NCI-H748 (cell line): ENCODE measurements around the gene SNX7.

ENCODE experiments used
- DNase-seq: peaks from one replicate; lab custom pipeline; 2025; ENCODE audit not compliant: unreplicated experiment; lab: John Stamatoyannopoulos, UW

Gene SNX7, protein sequence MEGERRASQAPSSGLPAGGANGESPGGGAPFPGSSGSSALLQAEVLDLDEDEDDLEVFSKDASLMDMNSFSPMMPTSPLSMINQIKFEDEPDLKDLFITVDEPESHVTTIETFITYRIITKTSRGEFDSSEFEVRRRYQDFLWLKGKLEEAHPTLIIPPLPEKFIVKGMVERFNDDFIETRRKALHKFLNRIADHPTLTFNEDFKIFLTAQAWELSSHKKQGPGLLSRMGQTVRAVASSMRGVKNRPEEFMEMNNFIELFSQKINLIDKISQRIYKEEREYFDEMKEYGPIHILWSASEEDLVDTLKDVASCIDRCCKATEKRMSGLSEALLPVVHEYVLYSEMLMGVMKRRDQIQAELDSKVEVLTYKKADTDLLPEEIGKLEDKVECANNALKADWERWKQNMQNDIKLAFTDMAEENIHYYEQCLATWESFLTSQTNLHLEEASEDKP

GRCh38 chr1:98661544-98662355 is at the start of gene SNX7:
SNX7 (plus strand) TSS chr1:98661721; CDS start chr1:98661732, 11 bp downstream.
- peak; percentile 78 for DNase-seq

GRCh38 chr1:98637316-98637715 is 24.2 kb upstream of the SNX7 start:
- no peak for DNase-seq

- DNase-seq = no peak
These were observed 23.3 kb upstream of the SNX7 start for GRCh38 chr1:98638185-98638584.

GRCh38 chr1:98644510-98644909 is 17.0 kb upstream of the SNX7 start:
- no peak for DNase-seq

DNA sequence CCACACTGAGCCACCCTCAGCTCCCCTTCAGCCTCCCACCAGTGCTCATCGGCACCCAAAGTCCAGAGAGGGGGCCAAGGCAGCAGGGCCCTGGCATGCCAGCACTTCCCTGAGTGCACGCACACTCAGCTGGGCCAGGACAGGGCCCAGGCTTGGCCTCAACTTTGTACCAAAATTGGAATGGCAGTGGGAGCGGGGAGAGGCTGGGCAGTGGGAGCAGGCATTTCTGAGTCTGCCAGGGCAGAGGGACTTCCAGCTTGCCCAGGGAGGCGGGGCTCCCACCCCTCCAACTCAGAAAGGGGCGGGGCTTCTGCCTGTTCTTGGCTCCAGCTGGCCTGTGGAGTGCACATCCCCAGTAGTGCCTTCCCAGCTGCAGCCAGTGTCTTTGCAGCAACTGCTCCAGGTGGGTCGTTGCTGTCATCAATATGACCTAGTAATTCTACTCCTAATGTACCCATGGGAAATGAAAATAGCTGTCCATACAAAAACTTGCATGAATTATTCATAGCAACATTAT is 10.3 kb upstream of the SNX7 start:
- DNase-seq = no peak

DNA sequence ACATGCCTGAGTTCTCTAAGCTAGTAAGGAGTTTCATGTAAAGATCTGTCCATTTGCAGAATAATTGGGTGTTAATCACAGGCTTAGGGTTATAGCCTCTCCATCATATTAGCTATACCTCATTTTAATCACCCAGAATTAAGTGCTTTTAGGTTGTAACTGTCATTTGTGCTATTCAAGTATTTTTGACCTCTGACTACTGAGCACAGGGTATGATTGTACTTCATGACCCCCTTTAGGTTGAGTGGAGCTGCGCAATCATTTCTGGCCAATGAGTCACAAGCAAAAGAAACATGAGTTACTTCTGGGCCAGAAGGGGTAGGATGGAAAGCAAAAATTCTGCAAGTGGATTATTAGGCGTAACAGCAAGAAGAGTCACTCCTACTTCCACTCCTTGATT is 8.4 kb upstream of the SNX7 start:
- no peak for DNase-seq

GRCh38 chr1:98659879-98660278 is 1.6 kb upstream of the SNX7 start:
- peak; percentile 10 for DNase-seq

GRCh38 chr1:98660940-98661543 is 479 bp upstream of the SNX7 start:
- DNase-seq = no peak

DNA sequence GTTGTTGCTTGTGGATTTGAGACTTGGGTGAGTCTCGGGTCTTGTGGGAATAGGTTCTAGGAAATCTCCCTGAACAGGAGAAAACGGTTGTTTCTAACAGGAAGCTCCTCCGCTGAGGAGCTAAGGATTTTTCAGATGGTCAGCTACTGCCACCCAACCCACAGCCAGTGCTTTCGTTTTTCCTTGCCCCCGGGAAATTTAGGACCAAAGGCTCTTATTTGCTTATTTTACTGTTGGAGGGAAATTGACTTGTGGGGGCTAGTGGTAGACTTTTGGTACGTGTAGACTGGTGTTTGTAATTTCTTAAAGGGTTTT is 792 bp downstream of the SNX7 start:
- DNase-seq = peak; percentile 62

DNA sequence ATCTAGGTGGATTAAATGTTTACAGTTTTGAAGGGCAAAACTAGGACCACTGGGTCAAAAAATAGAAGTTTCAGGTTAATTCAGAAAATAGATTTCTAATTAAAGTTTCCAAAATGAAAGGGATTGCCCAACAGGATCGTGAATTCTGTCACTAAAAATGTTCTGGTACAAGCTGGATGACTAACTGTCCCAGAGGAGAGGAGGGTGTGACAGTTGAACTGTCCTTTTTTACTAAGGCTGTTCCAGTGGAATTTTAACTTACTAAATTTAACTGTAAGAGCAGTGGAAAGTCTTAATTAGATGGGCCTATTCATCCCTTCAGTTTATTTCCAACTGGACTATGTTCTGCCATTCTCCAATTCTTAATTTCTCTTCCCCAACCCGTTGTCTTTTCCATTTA is 7.2 kb downstream of the SNX7 start:
- DNase-seq = no peak

DNA sequence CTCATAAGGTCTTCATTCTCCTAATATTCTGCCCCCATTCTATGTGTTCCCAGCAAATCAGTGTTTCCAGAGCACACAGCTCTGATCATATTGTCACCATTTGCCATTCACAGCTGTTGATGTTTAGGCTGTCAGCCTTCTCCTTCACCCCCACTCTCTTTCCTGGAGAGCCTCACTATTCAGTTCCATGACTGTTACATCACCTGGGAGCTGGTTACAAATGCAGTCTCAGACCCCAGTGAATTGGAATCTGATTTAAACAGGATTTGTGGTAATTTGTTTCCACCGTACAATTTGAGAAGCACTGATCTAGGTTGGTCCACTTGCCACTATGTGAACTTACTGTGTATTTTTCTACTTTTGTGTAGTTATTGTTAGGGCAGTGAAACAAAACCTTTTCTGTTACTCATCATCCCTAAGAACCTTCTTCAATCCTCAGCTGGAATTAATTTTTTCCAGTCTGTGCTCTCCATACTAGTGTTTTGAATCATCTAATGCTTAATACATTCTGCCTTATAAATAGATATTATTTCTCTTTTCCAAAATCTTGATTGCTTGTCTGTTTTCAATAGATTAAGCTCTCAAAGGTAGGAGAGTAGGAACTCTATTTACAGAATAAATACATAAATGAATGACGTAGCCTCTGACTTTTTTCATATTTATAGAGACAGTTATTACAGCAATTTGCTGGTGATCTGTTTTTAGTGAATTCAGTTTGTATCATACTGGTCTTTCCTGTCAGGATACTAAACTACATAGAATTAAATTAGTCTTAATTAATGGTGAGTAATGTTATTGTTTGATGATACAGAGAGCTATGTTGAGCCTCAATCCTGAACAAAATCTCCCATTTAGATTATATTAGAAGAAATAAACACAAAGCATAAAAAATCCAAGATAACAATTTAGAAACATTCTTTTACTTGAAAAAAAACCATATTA is 8.1 kb downstream of the SNX7 start:
- DNase-seq = no peak

GRCh38 chr1:98672189-98672588 is 10.7 kb downstream of the SNX7 start:
- peak; percentile 40 for DNase-seq

DNA sequence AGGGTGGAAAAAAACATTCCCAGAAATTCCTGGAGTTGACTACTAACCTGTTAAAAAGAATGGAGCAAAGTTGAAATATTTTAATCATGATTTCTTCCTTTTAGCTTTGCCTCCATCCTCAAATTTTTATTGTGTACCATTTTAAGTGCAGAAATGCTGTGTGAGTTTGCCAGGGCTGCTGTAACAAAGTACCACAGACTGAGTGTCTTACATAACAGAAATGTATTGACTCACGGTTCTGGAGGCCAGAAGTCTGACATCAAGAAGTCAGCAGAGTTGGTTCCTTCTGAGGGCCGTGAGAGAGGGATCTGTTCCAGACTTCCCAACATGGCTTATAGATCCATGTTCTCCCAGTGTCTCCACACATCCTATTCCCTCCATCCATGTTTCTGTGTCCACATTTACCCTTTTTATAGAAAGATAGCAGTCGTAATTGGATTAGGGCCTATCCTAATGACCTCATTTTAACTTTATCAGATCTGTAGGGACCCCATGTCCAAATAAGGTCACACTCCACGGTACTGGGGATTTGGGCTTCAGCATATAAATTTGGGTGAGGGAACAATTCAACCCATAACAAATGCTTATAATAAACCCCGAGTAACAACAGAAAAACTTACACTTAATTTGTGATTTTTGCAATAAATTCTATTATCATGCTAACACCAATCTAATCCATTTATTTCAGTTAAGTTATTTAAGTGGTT is 12.7 kb downstream of the SNX7 start:
- DNase-seq = no peak

DNA sequence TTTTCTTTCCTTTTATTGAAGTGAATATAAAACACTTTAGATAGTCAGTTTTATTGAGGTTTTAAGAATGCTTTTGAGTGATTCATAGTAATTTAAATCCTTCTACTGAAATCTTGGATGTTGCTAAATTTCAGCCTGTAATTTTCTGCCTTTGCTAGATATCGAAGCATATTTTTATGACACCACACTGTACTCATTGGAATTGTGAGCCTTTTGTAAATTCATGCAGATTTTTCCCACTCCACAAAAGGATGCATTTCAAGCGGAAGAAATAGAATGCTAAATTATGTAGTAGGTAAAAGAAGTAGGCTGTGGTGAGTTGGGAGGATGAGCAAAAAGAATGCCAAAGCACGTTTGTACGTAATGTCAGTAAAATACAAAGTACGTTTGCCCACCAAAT is 13.8 kb downstream of the SNX7 start:
- DNase-seq = no peak

- peak; percentile 53 for DNase-seq
These were observed 15.8 kb downstream of the SNX7 start for GRCh38 chr1:98677288-98677687.

GRCh38 chr1:98681812-98682211 is 20.3 kb downstream of the SNX7 start:
- DNase-seq = no peak

GRCh38 chr1:98688110-98688739 is 26.7 kb downstream of the SNX7 start:
- no peak for DNase-seq

DNA sequence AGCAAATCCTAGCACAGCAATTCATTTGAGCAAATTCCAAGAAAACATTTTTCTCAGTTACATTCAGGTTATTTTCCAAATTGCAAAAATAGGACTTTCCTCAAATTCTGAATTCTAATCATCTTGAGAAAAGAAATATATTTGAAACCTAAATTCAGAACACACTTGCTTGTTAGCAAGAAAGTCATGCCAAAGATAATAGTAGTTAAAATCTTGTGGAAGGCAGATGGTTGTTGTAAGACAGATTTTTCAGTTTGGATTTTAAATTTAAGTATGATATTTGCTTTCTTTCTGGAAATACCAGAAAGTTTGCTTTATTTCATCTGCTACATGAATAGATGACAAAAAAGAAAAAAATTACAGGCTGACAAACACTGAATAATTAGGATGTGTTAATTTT is 29.1 kb downstream of the SNX7 start:
- no peak for DNase-seq

GRCh38 chr1:98692482-98692881 is 31.0 kb downstream of the SNX7 start:
- no peak for DNase-seq

GRCh38 chr1:98693385-98693784 is 31.9 kb downstream of the SNX7 start:
- no peak for DNase-seq
